H9 (cell line): ENCODE data around the gene TPD52L1. TPM values are rescaled to one million over a fixed set of nuclear protein-coding genes. Genes with fewer than 3 reads are reported as not detected.

Experiments used
- DNase-seq: peaks from one replicate; pipeline ENCODE4 v3.0.0-alpha.2; 2017
- H2AFZ ChIP-seq: one replicate; pipeline ENCODE4 v1.6.1; 2013; ENCODE audit warnings: mild to moderate bottlenecking, low read length, control low read depth, moderate library complexity
- H2AK5ac ChIP-seq: 2 replicates; pipeline ENCODE4 v1.6.1; 2013; ENCODE audit warnings: low read length, control low read depth, mixed read lengths; ENCODE audit not compliant: insufficient read length
- H2BK120ac ChIP-seq: one replicate; pipeline ENCODE4 v1.6.1; 2013; ENCODE audit warnings: low read depth, mild to moderate bottlenecking, low read length, control low read depth, inconsistent platforms; ENCODE audit not compliant: poor library complexity, severe bottlenecking
- H2BK12ac ChIP-seq: 2 replicates; pipeline ENCODE4 v1.6.1; 2013; ENCODE audit warnings: low read length, control low read depth, mixed read lengths, low read depth; ENCODE audit not compliant: insufficient read length
- H2BK15ac ChIP-seq: 2 replicates; pipeline ENCODE4 v1.6.1; 2013; ENCODE audit warnings: low read depth, low read length, control low read depth
- H2BK20ac ChIP-seq: one replicate; pipeline ENCODE4 v1.6.1; 2013; ENCODE audit warnings: low read depth, mild to moderate bottlenecking, low read length, control low read depth, inconsistent platforms; ENCODE audit not compliant: poor library complexity, severe bottlenecking
- H2BK5ac ChIP-seq: 2 replicates; pipeline ENCODE4 v1.6.1; 2013; ENCODE audit warnings: low read length, control low read depth, mixed read lengths; ENCODE audit not compliant: insufficient read length
- H3K14ac ChIP-seq: 2 replicates; pipeline ENCODE4 v1.6.1; 2013; ENCODE audit warnings: low read length, control low read depth; ENCODE audit not compliant: insufficient read depth
- H3K18ac ChIP-seq: 2 replicates; pipeline ENCODE4 v1.6.1; 2013; ENCODE audit warnings: low read depth, mild to moderate bottlenecking, mixed read lengths, low read length, control low read depth; ENCODE audit not compliant: insufficient read length
- H3K23ac ChIP-seq: 2 replicates; pipeline ENCODE4 v1.6.1; 2013; ENCODE audit warnings: low read length, control low read depth, mixed read lengths, low read depth; ENCODE audit not compliant: insufficient read length
- H3K23me2 ChIP-seq: 2 replicates; pipeline ENCODE4 v1.6.1; 2013; ENCODE audit warnings: low read depth, mild to moderate bottlenecking, mixed read lengths, low read length, control low read depth; ENCODE audit not compliant: insufficient read length, poor library complexity, severe bottlenecking
- H3K27ac ChIP-seq: 2 replicates; pipeline ENCODE4 v1.5.1; 2013; ENCODE audit warnings: low read length, control low read depth, mixed read lengths, low read depth; ENCODE audit not compliant: insufficient read length
- H3K27me3 ChIP-seq: 2 replicates; pipeline ENCODE4 v1.6.1; 2013; ENCODE audit warnings: low read length, control low read depth, inconsistent platforms; ENCODE audit not compliant: insufficient read depth
- H3K4ac ChIP-seq: 2 replicates; pipeline ENCODE4 v1.6.1; 2013; ENCODE audit warnings: low read depth, mild to moderate bottlenecking, control low read depth, inconsistent platforms, low read length, moderate library complexity
- H3K4me1 ChIP-seq: 2 replicates; pipeline ENCODE4 v1.6.1; 2013; ENCODE audit warnings: low read length, control low read depth, inconsistent platforms; ENCODE audit not compliant: insufficient read depth
- H3K4me2 ChIP-seq: 2 replicates; pipeline ENCODE4 v1.6.1; 2013; ENCODE audit warnings: low read length, control low read depth, mixed read lengths; ENCODE audit not compliant: insufficient read length, insufficient read depth
- H3K56ac ChIP-seq: 2 replicates; pipeline ENCODE4 v1.6.1; 2013; ENCODE audit warnings: low read depth, mild to moderate bottlenecking, mixed read lengths, low read length, control low read depth; ENCODE audit not compliant: insufficient read length
- H3K79me1 ChIP-seq: 2 replicates; pipeline ENCODE4 v1.6.1; 2013; ENCODE audit warnings: low read depth, mild to moderate bottlenecking, moderate library complexity, low read length, control low read depth, inconsistent platforms; ENCODE audit not compliant: insufficient read depth, poor library complexity, severe bottlenecking
- H3K79me2 ChIP-seq: 2 replicates; pipeline ENCODE4 v1.6.1; 2013; ENCODE audit warnings: low read length, control low read depth, inconsistent platforms; ENCODE audit not compliant: insufficient read depth
- H3K9ac ChIP-seq: 2 replicates; pipeline ENCODE4 v1.6.1; 2013; ENCODE audit warnings: low read length, control low read depth, mixed read lengths; ENCODE audit not compliant: insufficient read length; ENCODE audit errors: extremely low read depth
- H3K9me3 ChIP-seq: one replicate; pipeline ENCODE4 v1.6.1; 2013; ENCODE audit warnings: low read depth, low read length, inconsistent platforms; ENCODE audit not compliant: control insufficient read depth
- H3T11ph ChIP-seq: one replicate; pipeline ENCODE4 v1.6.1; 2013; ENCODE audit warnings: mild to moderate bottlenecking, low read length, control low read depth, inconsistent platforms
- H4K20me1 ChIP-seq: one replicate; pipeline ENCODE4 v1.6.1; 2013; ENCODE audit not compliant: control insufficient read depth, insufficient read length, insufficient read depth
- H4K5ac ChIP-seq: 2 replicates; pipeline ENCODE4 v1.6.1; 2013; ENCODE audit warnings: low read depth, mild to moderate bottlenecking, mixed read lengths, low read length, control low read depth; ENCODE audit not compliant: insufficient read length
- H4K8ac ChIP-seq: replicated peaks from 2 replicates; pipeline ENCODE4 v1.6.1; 2013; ENCODE audit warnings: low read length, control low read depth, mixed read lengths, low read depth; ENCODE audit not compliant: insufficient read length
- H4K91ac ChIP-seq: 2 replicates; pipeline ENCODE4 v1.6.1; 2013; ENCODE audit warnings: low read depth, mild to moderate bottlenecking, moderate library complexity, mixed read lengths, low read length, control low read depth; ENCODE audit not compliant: insufficient read length
- H3K27ac Mint-ChIP-seq, 3 experiments: 2 replicates in 2 of 3; 3 replicates in 1 of 3; pipeline ENCODE4 v1.8.0; 2020 to 2021; ENCODE audit warnings: mixed read lengths in 3 of 3, mild to moderate bottlenecking in 1 of 3, moderate library complexity in 1 of 3
- H3K27me3 Mint-ChIP-seq: 2 replicates; pipeline ENCODE4 v1.8.0; 2021; ENCODE audit warnings: low read depth, mild to moderate bottlenecking, moderate library complexity, mixed read lengths
- H3K36me3 Mint-ChIP-seq, 3 experiments: 2 replicates in 2 of 3; 3 replicates in 1 of 3; pipeline ENCODE4 v1.8.0; 2020 to 2021; ENCODE audit warnings: low read depth in 3 of 3, mixed read lengths in 3 of 3; ENCODE audit not compliant: insufficient read depth in 1 of 3
- H3K4me1 Mint-ChIP-seq, 2 experiments: 2 replicates each; pipeline ENCODE4 v1.8.0; 2020; ENCODE audit warnings: mixed read lengths in 2 of 2
- H3K4me3 Mint-ChIP-seq, 2 experiments: 2 replicates in 1 of 2; 3 replicates in 1 of 2; pipeline ENCODE4 v1.8.0; 2020 to 2021; ENCODE audit warnings: mild to moderate bottlenecking in 2 of 2, mixed read lengths in 2 of 2, moderate library complexity in 1 of 2
- H3K9me3 Mint-ChIP-seq, 2 experiments: 2 replicates in 1 of 2; 3 replicates in 1 of 2; pipeline ENCODE4 v1.8.0; 2020; ENCODE audit warnings: mild to moderate bottlenecking in 2 of 2, mixed read lengths in 2 of 2, moderate library complexity in 1 of 2
- WGBS: extraction: QIAGEN DNeasy Blood & Tissue Kit; methylation state at CpG from one replicate; pipeline ENCODE4 v1.1.7; 2013; ENCODE audit warnings: missing lambda C conversion rate, low lambda C conversion rate, mixed read lengths; ENCODE audit not compliant: insufficient read length; ENCODE audit errors: extremely low coverage; 5-methylcytosine and 5-hydroxymethylcytosine counted together
- total RNA-seq: library from RNA; stranded (reverse); gene quantifications from 2 replicates; pipeline ENCODE4 v1.2.1, GENCODE V29; 2021
- TF ChIP-seq, protein P1 (sequence below): fragments of 200-600 bp; sonication (generic); conservative IDR thresholded peaks from 3 replicates; pipeline ENCODE4 v1.8.0; 2021; ENCODE audit warnings: antibody characterized with exemption, mild to moderate bottlenecking

The TPD52L1 gene
- total RNA-seq, 1 experiment from 2014 or later: 6.6 TPM

- Histone ChIP-seq H3K9ac (no peak overlapping the region), H3K9me3 (no peaks in the 10 kb centered on the region), H3K79me2 (no peaks in the 10 kb centered on the region), H3K18ac (no peak overlapping the region), H2BK20ac (no peak overlapping the region), H4K5ac (no peak overlapping the region), H3K14ac (no peak overlapping the region), H2BK12ac (no peak overlapping the region), H4K20me1 (no peaks in the 10 kb centered on the region), H3K27me3 (no peaks in the 10 kb centered on the region), H3K4ac (no peak overlapping the region), H4K91ac (no peak overlapping the region), H3K79me1 (no peaks in the 10 kb centered on the region), H3T11ph (no peak overlapping the region), H3K4me1 (no peaks in the 10 kb centered on the region), H2BK120ac (no peak overlapping the region), H2AK5ac (no peak overlapping the region), H2BK5ac (no peak overlapping the region), H3K23me2 (peaks cover 5% of the 10 kb centered on the region), H4K8ac (no peak overlapping the region), H3K56ac (no peak overlapping the region), H3K4me2 (no peak overlapping the region), H2AFZ (no peak overlapping the region), H3K27ac (no peak overlapping the region), H3K23ac (no peak overlapping the region), H2BK15ac (no peak overlapping the region)
- Mint-ChIP-seq H3K27ac (peak overlapping the region in 2 of 3 experiments; percentile 60 to 87; a peak in 5 of 7 replicates), H3K36me3 (peaks cover 0 to 3% (median 0%) of the 10 kb centered on the region in 3 experiments; a peak in 2 of 7 replicates), H3K4me1 (peaks cover 31 to 40% of the 10 kb centered on the region in 2 experiments), H3K4me3 (no peak overlapping the region; a peak in 1 of 5 replicates), H3K27me3 (peaks cover 23% of the 10 kb centered on the region), H3K9me3 (peaks cover 2 to 7% of the 10 kb centered on the region in 2 experiments; a peak in 3 of 5 replicates)
- DNase-seq: no peak
- TF ChIP-seq, protein P1, sequence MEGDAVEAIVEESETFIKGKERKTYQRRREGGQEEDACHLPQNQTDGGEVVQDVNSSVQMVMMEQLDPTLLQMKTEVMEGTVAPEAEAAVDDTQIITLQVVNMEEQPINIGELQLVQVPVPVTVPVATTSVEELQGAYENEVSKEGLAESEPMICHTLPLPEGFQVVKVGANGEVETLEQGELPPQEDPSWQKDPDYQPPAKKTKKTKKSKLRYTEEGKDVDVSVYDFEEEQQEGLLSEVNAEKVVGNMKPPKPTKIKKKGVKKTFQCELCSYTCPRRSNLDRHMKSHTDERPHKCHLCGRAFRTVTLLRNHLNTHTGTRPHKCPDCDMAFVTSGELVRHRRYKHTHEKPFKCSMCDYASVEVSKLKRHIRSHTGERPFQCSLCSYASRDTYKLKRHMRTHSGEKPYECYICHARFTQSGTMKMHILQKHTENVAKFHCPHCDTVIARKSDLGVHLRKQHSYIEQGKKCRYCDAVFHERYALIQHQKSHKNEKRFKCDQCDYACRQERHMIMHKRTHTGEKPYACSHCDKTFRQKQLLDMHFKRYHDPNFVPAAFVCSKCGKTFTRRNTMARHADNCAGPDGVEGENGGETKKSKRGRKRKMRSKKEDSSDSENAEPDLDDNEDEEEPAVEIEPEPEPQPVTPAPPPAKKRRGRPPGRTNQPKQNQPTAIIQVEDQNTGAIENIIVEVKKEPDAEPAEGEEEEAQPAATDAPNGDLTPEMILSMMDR: no peak
- no CpG with 5 or more reads among the region's 4 CpGs for WGBS
Observed at GRCh38 chr6:125104425-125104824, 49.1 kb upstream of the TPD52L1 start.
